Measurements from ENCODE around the gene RHO. TPM values are rescaled to one million over a fixed set of nuclear protein-coding genes. Genes with fewer than 3 reads are reported as not detected.
"Not testable (repeated sequence)": the region's sequence is repeated elsewhere in the genome, so short reads cannot be mapped to it uniquely, and the experiment has no call there.

The RHO gene
- total RNA-seq, 1 donor from 2014 or later: not detected

DNA sequence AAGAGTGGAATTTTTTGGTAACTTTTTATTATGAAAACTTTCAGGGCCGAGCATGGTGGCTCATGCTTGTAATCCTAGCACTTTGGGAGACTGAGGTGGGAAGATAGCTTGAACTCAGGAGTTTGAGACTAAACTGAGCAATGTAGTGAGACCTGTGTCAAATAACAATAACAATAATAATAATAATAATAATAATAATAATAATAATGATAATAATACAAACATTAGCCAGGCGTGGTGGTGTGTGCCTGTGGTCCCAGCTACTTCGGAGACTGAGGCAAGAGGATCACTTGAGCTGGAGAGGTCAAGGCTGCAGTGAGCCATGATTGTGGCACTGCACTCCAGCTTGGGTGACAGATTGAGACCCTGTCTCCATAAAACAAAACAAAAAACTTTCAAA is 17.5 kb downstream of the RHO start:
- not testable (repeated sequence) for DNase-seq

DNA sequence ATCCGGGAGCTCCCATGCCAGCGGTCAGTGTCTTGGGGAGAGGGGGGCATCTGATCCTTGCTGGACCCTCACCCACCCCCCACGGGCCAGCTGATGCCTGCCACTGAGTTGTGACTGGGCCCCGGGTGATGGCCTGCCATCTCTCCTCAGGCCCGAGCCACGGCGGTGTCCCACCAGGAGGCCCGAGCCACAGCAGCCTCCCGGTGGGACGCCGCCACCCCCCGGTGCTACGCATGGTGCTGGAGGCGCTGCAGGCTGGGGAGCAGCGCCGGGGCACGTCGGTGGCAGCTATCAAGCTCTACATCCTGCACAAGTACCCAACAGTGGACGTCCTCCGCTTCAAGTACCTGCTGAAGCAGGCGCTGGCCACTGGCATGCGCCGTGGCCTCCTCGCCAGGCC is 18.8 kb downstream of the RHO start:
- no peak for DNase-seq

DNA sequence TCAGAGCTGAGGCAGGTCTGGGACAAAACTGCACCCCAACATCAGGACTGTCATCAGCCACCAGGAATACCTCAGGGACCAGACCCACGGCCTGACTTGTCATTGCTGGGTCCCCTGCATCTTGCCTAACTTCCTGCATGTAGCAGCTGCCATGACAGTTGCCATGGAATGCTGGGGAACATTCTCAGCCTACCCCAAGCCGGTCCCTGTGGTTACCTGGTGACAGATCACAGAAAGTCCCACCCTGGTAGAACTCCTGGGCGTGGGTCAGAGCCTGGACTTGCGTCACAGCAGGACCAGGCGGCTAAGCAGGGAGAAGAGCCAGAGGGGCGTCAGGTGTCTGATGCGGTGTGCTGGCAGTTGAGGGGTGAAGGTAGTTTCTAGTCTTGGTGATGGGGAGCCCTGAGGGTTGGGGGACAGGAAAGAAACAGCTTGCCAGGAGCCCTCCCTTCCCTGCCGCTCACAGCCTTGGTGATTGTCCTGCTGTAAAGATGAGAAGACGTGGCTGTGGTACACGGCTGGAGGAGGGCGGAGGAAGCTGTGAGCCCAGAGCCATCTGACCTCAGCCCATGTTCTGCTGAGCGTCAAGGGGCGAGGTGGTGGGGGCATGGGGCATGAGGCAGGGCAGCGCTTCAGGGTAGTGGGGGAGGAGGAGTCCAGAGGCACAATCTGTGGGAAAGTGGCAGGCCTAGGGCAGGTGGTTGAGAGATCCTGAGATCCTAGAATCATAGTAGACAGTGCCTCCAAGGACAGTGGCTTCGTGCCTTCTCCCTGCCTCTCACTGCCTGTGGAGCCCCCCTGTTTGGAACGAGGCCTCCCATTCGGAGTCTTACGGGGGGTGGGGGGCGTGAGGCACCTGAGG is 19.9 kb downstream of the RHO start:
- DNase-seq: no peak

DNA sequence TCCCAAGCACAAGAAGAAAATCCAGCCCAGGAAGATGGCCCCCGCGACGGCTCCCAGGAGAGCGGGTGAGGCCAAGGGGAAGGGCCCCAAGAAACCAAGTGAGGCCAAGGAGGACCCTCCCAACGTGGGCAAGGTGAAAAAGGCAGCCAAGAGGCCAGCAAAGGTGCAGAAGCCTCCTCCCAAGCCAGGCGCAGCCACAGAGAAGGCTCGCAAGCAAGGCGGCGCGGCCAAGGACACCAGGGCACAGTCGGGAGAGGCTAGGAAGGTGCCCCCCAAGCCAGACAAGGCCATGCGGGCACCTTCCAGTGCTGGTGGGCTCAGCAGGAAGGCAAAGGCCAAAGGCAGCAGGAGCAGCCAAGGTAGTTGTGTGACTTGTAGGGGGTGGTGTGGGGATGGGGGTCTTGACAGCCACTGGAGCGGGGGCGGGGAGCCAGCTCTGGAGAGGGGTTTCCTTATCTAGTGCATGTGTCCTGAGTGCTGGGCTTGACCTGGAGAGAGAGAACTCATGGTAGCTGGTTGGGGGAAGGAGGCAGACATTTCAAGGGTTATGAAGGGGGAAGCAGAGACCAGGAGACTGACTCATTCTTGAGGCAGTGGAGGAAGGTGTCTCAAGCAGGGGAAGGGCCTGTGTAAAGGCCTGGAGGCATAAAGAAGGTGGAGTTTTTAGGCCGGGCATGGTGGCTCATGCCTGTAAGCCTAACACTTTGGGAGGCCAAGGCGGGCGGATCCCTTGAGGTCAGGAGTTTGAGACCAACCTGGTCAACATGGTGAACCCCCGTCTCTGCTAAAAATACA is 20.8 kb downstream of the RHO start:
- peak; percentile 55 for DNase-seq

DNA sequence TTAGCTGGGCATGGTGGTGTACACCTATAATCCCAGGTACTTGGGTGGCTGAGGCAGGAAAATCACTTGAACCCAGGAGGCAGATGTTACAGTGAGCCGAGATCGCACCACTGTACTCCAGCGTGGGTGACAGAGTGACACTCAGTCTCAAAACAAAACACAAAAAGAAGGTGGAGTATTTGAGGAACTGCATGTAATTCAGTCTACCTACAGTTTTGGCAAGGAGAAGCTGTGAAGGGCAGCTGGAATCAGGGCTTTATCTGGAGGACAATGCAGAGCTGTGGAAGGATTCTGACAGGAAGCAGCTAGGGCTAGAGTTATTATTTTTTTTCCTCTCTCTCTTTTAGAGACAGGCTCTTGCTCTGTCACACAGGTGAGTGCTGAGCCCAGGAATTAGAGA is 21.4 kb downstream of the RHO start:
- DNase-seq: no peak

DNA sequence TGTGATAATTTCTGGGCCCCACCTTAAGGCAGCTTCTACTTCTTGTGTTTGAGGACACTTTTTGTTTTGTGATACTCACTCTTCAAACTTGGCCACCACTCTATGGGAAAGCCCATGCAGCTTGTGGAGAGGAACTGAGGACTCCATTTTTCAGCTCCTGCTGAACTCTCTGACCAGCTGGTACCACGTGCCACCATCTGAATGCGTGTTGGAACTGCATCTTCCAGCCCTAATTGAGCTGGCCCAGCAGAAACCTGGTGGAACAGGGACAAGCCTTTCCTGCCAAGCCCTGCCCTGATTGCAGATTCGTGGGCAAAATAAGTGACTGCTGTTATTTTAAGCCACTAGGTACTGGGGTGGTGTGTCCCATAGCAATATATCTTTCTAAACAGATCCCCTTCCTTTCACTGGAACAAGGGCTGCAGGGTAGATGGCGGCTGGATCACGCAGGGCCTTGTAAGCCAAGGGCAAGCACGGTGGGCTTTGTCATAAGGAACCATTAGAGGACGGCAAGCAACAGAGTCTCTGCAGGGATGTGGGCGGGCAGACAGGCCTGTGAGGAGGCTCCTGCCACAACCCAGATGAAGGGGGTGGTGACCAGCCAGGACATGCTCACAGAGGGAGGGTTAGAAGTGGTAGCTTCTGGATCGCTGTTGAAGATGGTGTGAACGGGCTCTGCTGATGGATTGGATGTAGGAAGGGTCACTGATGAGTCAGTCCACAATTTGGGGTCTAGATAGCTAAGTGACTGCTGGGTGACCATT is 24.0 kb downstream of the RHO start:
- peak; percentile 48 for DNase-seq

DNA sequence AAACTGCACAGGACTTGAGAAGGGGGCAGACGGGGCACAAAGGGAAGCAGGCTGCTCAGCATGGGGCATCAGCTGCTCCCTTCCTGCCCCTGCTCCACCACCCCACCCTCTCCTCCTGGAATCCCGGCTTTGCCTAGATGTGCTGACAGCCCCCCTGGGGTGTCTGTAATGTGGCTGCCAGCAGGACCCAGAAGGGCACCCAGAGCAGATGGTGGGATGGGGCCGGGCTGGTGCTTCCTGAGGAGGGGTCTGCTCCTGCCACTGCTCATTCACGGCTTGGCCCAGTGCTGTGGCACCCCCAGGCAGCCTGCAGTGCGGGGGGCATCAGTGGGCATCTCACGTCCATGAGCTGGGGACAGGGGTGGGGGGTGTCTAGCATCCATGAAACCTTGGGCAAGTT is 24.7 kb downstream of the RHO start:
- DNase-seq: no peak

DNA sequence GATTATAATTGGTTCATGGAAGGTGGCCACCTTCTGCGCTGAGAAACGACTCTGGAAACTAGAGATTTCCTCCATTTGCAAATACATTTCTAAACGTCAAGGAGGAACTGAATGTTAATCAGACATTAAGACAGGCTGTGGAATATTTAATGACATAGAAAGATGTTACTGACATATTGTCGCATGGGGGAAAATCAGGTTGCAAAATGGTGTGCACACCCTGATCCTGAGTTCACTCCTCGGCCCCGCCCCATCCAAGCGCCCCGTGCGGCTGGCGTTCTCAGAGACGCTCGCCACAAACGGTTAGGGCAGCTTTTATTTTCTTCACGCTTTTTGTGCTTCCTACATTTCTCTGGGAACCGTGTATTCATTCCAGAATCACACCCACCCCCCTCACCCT is 25.3 kb downstream of the RHO start:
- DNase-seq: no peak

DNA sequence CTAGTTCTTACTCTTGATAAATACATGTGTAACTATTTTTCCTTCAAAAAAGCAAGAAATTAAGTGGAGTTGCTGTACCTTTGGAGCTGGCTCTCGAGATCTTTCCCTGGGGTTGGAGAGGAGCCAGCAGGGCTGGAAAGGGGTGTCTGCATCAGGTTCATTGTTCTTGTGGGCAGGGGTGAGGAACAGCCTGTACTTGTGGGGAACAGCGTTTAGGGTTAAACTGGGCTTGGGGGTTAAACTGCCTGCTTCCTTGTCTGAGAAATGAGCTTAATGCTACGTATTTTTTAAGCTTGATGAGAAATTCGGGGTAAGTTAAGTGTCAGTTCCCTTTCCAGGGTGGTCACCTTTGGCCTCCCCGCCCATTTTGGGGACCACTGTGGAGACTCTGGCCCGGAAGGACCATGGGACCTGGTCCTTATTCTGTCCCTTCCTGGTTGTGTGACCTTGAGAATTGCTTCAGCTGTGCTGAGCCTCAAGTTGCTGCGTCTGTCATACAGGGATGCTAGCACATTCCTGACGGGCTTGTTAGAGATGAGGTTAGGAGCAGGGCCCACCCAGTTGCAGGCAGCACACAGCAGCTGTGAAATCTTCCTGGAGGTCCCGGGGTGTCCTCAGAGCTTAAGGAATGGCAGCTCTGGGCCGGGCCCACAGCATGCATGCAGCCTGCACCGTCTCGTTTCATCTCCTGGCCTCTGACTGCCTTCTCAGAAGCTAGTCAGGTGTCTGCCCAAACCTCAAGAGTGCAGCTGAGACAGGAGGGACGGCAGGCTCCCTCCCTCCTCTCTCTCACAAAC is 26.1 kb downstream of the RHO start:
- DNase-seq: peak; percentile 55

DNA sequence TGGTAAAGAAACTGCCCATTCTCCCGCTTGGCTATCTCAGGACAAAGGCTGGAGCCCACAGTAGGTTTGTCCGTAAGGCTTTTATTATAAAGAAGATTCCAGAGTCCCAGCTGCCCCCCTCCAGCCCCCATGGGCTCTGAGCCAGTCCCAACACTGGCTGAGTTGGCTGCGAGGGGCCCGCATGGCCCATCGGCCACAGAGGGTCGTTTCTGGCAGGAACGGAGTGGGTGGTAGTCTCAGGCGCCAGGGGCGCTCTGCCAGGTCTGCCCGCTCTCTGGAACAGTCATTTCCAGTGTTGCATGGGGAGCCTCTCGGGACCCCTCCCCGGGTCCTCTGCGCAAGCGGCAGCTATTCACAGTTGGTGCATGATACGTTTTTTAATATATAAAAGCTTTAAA is 26.7 kb downstream of the RHO start:
- DNase-seq: no peak

DNA sequence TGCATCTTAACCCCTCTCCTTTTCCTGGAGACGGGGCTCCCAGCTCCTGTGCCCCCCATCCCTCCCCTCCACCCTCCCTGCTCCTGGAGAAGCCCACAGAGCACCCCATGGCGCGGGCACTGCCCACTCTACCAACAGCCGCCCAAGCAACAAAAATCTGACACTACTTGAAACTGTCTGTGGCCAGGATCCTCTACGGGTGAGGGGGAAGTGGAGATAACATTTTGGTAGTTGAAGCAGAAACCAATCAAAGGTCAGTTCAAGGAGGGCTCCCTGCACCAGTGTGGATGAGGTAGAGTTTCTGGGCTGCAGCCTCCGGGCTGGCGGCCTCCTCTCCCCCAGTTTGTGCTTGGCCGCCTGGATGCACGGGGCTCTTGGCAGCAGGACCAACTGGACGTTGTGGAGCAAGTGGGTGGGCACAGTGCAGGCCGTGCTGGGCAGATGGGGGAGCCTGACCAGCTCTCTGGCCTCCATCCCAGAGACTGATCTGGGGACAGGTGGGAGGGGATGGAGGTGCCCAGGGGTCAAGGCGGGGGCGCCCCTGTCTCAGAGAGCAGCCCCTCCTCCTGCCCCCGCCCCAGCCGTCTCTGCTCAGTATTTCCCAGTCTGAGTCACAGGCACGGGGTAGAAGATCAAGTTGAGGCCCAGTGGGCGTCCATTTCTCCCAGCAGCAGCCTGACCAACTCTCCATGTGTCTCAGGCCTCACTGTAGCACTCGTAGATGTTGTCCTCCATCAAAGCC is 27.3 kb downstream of the RHO start:
- DNase-seq: no peak

DNA sequence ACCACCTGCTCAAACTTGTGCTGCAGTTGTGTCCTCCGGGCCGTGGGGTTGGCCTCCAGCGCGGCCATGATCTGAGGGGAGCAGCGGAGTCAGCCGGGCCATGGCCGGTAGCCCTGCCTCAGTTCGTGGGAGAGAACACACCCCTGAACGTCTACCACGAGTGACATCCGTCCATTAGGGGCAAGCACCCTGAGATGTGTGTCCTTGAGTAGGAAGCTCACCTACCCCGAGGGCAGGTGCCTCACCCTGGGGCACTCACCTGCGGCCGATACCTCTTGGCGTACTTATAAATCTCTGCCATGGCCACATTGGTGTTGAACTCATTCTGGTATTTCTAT is 27.9 kb downstream of the RHO start:
- DNase-seq: no peak

DNA sequence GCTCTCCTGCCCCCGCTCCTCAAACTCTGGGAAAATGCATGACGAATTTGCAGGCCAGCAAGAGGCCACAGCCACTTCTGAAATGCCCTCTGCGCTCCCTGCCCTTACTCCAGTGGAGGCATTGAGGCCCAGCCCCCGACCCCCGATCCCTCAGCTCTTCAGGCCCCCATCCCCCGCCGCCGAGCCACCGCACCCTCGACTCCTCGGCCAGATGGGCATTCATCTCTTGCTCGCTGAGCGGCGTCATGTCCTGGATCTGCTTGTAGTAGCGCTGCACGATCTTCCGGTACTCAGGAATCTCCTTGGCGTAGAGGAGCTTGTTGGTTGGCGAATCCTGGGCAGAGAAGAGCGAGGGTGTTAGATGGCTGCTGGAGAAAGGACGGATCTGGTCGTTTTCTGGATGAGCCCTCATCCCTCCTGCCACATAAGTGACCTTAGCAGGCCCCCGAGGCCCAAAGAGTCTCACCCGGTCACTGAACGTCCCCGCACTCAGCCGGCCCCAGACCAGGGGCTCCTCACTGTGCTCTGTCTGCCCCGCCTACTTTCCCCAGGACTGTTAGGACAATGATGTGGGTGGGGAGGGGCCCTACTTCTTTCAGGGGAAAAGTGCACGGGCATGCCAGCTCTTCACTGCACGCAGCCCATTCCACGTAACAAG is 28.6 kb downstream of the RHO start:
- DNase-seq: no peak

DNA sequence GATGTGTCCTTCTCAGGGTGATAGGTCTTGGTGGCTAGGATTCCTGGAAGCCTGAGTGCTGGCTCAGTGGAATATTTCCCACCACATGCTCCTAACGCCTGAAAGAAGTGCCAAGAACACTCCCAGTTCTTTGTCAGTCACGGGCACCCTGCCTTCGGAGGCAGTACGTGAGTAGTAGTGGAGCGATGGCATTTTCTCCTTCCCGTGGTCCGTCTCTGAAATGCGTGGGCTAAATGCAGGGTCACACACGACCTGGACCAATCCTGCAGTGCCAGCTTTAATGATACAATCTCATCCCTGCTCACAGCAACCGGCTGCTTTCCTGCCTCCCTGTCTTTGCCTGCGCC is 29.1 kb downstream of the RHO start:
- DNase-seq: no peak

DNA sequence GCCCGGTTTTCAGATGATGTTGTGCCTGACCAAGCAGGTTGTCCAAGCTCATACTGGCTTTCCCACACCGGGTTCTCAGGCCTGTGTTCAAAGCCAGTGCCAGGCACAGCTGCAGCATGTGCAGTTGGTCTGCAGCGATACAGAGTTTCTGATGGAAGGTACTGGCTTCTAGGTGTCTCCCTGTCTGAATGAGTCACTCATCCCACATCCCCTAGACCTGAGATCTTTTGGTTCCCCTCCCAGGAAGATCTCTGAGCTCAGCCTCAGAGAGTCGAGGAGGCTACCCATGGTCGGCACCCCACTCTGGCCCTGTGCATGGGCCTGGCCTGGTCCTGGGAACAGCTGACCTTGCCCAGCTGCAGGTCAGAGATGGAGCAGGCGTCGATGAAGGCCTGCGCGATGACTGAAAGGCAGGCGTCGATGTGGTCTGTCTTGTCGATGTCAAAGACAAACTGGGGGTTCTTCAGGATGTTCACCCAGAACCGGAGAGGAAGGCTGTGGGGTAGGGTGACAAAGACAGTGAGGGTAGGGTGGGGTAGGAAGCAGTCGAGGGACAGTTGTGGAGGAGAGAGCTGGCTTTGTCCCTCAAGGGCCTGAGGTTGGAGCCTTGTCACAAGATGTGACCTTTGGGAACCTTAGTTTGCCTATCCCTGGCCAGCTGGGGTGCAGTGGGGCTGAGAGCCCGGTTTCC is 29.8 kb downstream of the RHO start:
- DNase-seq: no peak

DNA sequence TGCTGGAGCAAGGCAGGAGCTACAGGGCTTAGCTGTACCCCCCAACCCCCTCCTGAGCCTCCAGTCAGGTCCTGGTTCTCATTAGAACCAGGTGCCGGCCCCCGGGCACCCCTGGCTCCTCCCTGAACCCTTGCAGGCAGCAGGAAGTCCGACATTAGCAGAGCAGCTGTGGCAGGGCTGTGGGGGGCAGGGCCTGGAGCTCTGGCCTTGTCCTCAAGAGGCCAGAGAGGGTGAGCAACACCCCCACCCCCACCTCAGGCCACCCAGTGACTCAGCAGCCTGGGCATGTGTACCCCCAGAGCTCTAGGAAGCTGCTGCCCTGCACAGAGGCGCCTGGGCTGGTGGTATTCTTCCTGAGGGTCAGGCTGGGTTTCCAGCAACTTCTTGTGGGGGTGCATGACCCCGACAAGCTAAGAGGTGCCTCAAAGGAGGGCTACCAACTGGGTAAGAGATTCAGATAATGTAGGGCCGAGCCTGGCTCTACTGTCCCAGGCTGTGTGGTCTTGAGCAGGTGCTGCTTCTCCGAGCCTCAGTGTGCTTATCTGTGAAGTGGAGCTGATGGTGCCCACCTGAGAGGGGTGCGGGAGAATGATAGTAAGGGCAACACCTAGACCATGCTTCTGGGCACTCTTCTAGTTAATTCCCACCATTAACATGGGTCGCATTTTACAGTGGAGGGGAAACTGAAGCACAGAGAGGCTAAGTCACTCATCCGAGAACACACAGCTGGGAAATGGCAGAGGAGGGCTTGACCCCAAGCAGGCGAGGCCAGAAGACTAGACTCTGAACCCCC is 30.5 kb downstream of the RHO start:
- peak; percentile 72 for DNase-seq

DNA sequence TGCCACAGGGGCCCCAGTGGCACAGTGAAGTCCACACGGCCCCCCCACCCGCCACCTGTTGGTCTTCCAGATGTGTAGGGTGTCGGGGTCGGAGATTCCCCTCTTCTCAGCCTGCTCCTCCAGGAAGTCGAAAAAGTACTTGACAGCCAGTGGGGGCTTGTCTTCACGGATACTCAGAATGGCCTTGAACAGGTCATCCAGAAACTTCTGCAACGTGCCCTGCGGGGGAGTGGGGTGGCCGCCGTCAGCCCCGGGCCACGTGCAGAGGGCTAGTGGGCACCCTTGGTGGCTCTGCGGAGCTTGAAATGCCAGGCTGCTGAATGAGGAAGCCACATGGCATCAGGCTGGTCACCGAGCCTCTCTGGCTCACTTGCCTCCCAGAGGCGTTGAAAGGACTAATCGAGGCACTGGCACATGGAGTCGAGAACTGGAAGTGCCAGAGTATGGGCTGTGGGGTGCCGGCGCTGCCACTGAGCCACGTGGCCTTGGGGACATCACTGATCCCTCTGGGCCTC is 31.2 kb downstream of the RHO start:
- no peak for DNase-seq

DNA sequence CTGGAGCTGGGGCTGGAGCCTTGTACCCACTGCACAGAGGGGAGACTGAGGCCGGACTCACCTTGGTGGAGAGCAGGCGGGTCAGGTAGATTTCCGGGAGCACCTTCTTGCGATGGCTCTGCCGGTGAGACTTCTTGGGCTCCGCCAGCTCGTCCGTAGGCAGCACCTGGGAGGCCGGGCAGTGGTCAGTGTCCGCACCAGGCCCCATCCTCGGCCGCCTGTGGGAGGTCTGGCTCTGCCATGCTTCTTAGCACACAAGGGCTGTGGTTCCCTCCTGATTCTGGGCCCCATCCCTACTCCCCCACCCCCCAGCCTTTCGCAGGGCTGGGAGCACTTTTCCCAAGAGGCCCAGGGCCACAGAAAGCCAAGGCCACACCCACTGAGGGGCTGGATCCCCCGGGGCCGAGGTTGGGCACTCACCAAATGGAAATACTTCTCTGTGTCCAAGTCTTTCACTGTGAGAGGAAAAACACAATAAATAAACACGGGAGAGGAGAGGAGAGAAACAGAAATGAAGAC is 31.9 kb downstream of the RHO start:
- no peak for DNase-seq

DNA sequence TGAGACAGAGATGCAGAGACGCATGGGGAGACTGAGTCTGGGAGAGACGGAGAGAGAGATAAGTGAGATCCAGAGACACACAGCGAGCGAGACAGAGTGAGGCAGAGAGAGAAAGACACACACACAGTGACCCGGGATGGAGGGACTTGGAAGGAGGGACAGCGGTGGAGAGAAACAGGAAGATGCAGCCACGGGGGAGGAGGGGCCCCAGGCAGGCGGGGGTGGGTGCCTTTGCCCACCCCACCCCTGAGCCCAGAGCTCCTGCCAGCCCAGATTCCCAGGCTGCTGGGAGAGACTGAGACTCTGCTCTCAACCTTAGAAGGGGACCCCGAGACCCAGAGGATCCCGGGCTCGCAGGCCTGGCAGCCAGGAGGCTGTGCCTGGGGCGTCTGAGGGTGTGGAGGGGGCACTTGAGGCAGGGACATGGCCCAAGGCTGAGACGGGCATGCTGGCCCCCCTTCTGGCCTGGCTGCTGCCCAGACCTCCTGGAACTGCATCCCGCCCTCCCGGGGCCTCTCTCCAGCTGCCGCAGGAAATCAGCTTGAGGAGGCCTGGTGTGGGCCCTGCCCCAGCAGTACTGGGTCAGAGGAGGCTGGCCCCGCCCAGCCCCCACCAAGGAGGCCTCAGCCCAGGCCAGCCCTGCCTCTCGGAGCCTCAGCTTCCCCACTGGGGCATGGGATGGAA is 32.6 kb downstream of the RHO start:
- DNase-seq: peak; percentile 78
